Hematopoietic multipotent progenitor cell treated with erythropoietin and hydrocortisone succinate and interleukin-3 and kit ligand, for 6 days (in vitro differentiated cells): Measurements from ENCODE around the gene OR52M1.

Source experiments
- DNase-seq: peaks from one replicate; pipeline ENCODE4 v3.0.0-alpha.2; 2015

The OR52M1 gene

GRCh38 chr11:4576880-4577279, 31.9 kb downstream of the OR52M1 start:
- DNase-seq: no peak

GRCh38 chr11:4577761-4578160, 32.8 kb downstream of the OR52M1 start:
- no peak for DNase-seq

- DNase-seq: no peak
These were observed 33.6 kb downstream of the OR52M1 start for GRCh38 chr11:4578624-4579023.

GRCh38 chr11:4580124-4580523, 35.1 kb downstream of the OR52M1 start:
- DNase-seq: no peak

- DNase-seq: no peak
These were observed 36.5 kb downstream of the OR52M1 start, which contains the start of gene OR52I2 for GRCh38 chr11:4581443-4581842. Gene OR52I2 (plus strand): TSS chr11:4581743.

GRCh38 chr11:4589017-4589416, 44.0 kb downstream of the OR52M1 start:
- no peak for DNase-seq

GRCh38 chr11:4593739-4594138, 48.7 kb downstream of the OR52M1 start, which contains the start of gene OR52I1:
Gene OR52I1 (plus strand): TSS chr11:4594039. CDS start chr11:4594039, 0 bp downstream.
- DNase-seq: no peak
